Gastroesophageal sphincter (tissue), 4 donors: ENCODE data around the gene MYORG. TPM values are rescaled to one million over a fixed set of nuclear protein-coding genes. Genes with fewer than 3 reads are reported as not detected.
"Not testable (repeated sequence)": the region's sequence is repeated elsewhere in the genome, so short reads cannot be mapped to it uniquely, and the experiment has no call there.

Experiments
- ATAC-seq: fragments of 150-250 bp; one replicate; pipeline ENCODE4 v1.9.1; 2016; ENCODE audit warnings: mild to moderate bottlenecking, moderate library complexity
- H3K27ac ChIP-seq, 4 donors: fragments of 200-600 bp; sonication (generic) in 3 of 4; 1 replicate in 3 of 4; 2 replicates in 1 of 4; pipeline ENCODE4 v1.5.1; 2016 to 2019
- H3K27me3 ChIP-seq: fragments of 200-600 bp; sonication (generic); one replicate; pipeline ENCODE4 v1.5.1; 2019
- H3K36me3 ChIP-seq, 2 donors: fragments of 200-600 bp; sonication (generic); one replicate each; pipeline ENCODE4 v1.5.1; 2019; ENCODE audit warnings: control low read depth in 1 of 2
- H3K4me1 ChIP-seq, 3 donors: fragments of 200-600 bp; sonication (generic); 1 replicate in 2 of 3; 2 replicates in 1 of 3; pipeline ENCODE4 v1.5.1; 2016 to 2019; ENCODE audit warnings: control low read depth in 2 of 3
- H3K4me3 ChIP-seq, 2 donors: fragments of 200-600 bp; sonication (generic); one replicate each; pipeline ENCODE4 v1.5.1; 2019; ENCODE audit warnings: mild to moderate bottlenecking in 1 of 2, moderate library complexity in 1 of 2
- H3K9me3 ChIP-seq, 3 donors: fragments of 200-600 bp; sonication (generic); one replicate each; pipeline ENCODE4 v1.5.1; 2017 to 2019; ENCODE audit warnings: control low read depth in 2 of 3
- EP300 ChIP-seq: sonication (generic); formaldehyde crosslinking; IDR thresholded peaks from one replicate; pipeline ENCODE4 v1.6.1; 2017; ENCODE audit warnings: antibody characterized with exemption, mild to moderate bottlenecking
- POLR2A ChIP-seq, 2 donors: fragments of 450-650 bp; IDR thresholded peaks; one replicate each; pipeline ENCODE4 v1.6.1; 2017; ENCODE audit warnings: antibody characterized with exemption in 2 of 2, mild to moderate bottlenecking in 2 of 2, moderate library complexity in 1 of 2
- POLR2AphosphoS5 ChIP-seq: sonication (generic); formaldehyde crosslinking; IDR thresholded peaks from one replicate; pipeline ENCODE4 v1.6.1; 2017; ENCODE audit warnings: antibody characterized with exemption
- WGBS, 2 donors: methylation state at CpG; one replicate each; pipeline ENCODE4 v1.1.5; 2018; ENCODE audit warnings: low coverage in 1 of 2; 5-methylcytosine and 5-hydroxymethylcytosine counted together
- total RNA-seq, 4 donors: library from RNA; depleted of rRNA; stranded (reverse); fragments of >200 nt; gene quantifications; one replicate each; pipeline ENCODE4 v1.1.0, GENCODE V29; 2016
- TF ChIP-seq, protein P1 (sequence below), 4 experiments: fragments of 200-600 bp in 2 of 4; fragments of 450-650 bp in 2 of 4; sonication (generic) in 1 of 4; IDR thresholded peaks; one replicate each; pipeline ENCODE4 v1.5.1; 2017 to 2019; ENCODE audit warnings: antibody characterized with exemption in 4 of 4, mild to moderate bottlenecking in 2 of 4, moderate library complexity in 2 of 4

Gene MYORG
- total RNA-seq, 4 donors from 2014 or later, result 4.3 to 33.7 (median 26.8) TPM

DNA sequence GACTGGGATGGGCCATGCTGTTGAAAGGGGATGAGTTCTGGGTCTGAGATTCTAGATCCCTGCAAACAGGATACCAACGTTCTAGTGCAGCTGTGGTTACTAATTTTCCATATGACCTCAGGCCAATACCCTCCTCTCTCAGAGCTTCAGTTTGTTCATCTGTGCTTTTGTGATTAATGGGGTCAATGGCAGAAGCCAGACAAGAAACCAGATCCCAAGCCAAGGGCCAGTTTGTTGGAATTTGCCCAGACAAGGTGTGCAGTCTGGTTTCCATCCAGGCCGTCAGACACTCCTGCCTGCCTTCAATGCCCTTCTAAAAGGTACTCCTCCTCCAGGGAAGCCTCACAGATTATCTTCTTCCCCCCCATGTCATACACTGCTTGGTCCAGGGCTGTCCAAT lies 11.4 kb downstream of the MYORG start:
- H3K4me1 ChIP-seq, result peaks cover 0 to 7% (median 0%) of the 10 kb centered on the region in 3 donors
- TF ChIP-seq, protein P1, sequence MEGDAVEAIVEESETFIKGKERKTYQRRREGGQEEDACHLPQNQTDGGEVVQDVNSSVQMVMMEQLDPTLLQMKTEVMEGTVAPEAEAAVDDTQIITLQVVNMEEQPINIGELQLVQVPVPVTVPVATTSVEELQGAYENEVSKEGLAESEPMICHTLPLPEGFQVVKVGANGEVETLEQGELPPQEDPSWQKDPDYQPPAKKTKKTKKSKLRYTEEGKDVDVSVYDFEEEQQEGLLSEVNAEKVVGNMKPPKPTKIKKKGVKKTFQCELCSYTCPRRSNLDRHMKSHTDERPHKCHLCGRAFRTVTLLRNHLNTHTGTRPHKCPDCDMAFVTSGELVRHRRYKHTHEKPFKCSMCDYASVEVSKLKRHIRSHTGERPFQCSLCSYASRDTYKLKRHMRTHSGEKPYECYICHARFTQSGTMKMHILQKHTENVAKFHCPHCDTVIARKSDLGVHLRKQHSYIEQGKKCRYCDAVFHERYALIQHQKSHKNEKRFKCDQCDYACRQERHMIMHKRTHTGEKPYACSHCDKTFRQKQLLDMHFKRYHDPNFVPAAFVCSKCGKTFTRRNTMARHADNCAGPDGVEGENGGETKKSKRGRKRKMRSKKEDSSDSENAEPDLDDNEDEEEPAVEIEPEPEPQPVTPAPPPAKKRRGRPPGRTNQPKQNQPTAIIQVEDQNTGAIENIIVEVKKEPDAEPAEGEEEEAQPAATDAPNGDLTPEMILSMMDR (IDR thresholded peaks at IDR 0.05), result no peak
- TF ChIP-seq POLR2AphosphoS5 (no peak), EP300 (no peak), POLR2A (IDR thresholded peaks at IDR 0.05) (no peak)
- no peaks in the 10 kb centered on the region for H3K27me3 ChIP-seq
- peaks cover 0 to 28% of the 10 kb centered on the region in 2 donors for H3K36me3 ChIP-seq
- H3K27ac ChIP-seq, result no peak overlapping the region
- H3K9me3 ChIP-seq, result no peaks in the 10 kb centered on the region
- H3K4me3 ChIP-seq, result no peak overlapping the region
- no peak for ATAC-seq
- 20 to 73% methylated on average over 1 to 2 of the region's 2 CpGs for WGBS, 2 donors

DNA sequence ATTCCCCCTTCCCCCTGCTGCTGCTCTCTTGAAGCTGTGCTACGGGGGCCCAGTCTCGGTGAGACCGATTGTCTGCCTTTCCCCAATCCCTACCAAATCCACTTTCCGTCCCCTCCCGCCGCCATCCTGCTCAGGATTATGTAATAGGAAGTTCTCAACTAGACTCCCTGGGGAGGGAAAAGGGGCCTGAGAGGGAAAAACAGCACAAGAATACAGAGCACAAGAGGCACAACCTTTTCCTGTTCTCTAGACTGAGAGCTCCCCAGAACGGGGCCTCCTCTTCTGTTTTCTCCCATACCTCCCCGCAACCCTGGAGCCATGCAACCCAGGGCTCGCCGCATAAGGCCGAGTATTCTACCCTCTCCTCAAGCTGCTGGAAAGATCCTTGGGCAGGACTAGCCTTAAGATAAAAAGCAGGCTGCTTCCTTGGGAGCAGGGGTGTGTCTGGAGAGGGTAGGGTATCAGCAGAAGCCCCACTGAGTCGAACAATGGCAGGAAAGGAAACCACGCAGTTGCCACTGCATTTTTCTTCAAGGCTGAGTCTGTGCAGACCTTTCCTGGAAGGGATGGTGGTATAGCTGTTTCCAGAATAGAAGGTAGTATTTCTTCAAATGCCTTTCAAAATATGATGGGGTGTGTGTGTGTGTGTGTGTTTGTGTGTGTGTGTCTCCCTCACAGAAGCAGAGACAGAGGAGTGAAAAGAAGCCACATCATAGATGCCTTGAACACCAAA lies 12.9 kb downstream of the MYORG start:
- no peak overlapping the region for H3K4me3 ChIP-seq
- H3K27ac ChIP-seq, result peak overlapping the region in 3 of 4 donors; percentile 14 to 49 (median 31)
- H3K27me3 ChIP-seq, result no peaks in the 10 kb centered on the region
- H3K9me3 ChIP-seq, result no peaks in the 10 kb centered on the region
- no peaks in the 10 kb centered on the region for H3K4me1 ChIP-seq
- WGBS, 2 donors, result 50 to 53% methylated on average over 3 to 4 of the region's 13 CpGs
- TF ChIP-seq POLR2AphosphoS5 (no peak), POLR2A (IDR thresholded peaks at IDR 0.05) (no peak), EP300 (no peak)
- TF ChIP-seq, protein P1 (IDR thresholded peaks at IDR 0.05), result no peak
- no peak for ATAC-seq
- peaks cover 0 to 15% of the 10 kb centered on the region in 2 donors for H3K36me3 ChIP-seq

DNA sequence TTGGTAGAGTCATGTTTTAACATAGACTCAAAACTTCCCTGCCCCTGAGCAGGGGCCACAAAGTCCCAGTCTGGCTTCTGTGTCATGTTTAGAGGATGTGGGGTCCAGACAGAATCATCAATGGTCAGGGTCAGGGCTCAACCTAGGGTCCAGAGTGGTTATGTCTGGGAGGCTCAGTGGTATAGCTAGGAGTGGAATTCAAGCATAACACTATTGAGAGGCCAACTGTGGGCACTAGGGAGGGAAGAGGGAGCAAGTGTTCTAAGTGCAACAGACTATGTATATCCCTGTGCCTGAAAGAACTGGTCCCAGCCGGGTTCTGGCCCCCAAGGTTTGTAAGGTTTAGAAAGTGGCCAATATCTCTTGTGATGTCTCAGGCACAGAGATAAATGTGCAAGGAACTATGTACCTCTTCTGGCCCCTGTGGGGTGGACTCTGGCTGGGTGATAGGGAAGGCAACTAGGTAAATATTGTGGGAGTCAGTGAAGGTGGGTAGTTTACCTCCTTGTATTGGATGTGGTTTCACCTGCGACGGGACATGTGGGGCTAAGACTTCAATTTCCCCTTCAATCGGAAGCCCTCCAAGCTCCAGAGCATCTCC lies 14.0 kb downstream of the MYORG start:
- no peak overlapping the region for H3K4me3 ChIP-seq
- H3K27me3 ChIP-seq, result no peaks in the 10 kb centered on the region
- H3K27ac ChIP-seq, result no peak overlapping the region
- H3K4me1 ChIP-seq, result no peaks in the 10 kb centered on the region
- peaks cover 0 to 7% of the 10 kb centered on the region in 2 donors for H3K36me3 ChIP-seq
- WGBS, 2 donors, result 91 to 100% methylated on average over 1 to 4 of the region's 4 CpGs
- ATAC-seq, result no peak
- TF ChIP-seq, protein P1 (IDR thresholded peaks at IDR 0.05), result no peak
- TF ChIP-seq POLR2AphosphoS5 (no peak), EP300 (no peak), POLR2A (IDR thresholded peaks at IDR 0.05) (no peak)
- no peaks in the 10 kb centered on the region for H3K9me3 ChIP-seq

DNA sequence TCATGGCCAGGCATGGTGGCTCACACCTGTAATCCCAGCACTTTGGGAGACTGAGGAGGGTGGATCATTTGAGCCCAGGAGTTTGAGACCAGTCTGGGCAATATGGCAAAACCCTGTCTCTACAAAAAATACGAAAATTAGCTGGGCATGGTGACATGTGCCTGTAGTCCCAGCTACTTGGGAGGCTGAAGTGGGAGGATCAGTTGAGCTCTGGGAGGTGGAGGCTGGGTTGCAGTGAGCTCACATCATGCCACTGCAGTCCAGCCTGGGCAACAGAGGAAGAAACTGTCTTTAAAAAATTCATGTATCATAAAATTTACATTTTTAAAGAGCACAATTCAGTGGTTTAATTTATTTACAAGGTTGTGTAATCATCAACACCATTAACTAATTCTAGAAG lies 23.7 kb downstream of the MYORG start:
- H3K9me3 ChIP-seq, H3K4me3 ChIP-seq: not testable (repeated sequence)
- WGBS, 2 donors, result 67 to 71% methylated on average over 1 of the region's 1 CpG

DNA sequence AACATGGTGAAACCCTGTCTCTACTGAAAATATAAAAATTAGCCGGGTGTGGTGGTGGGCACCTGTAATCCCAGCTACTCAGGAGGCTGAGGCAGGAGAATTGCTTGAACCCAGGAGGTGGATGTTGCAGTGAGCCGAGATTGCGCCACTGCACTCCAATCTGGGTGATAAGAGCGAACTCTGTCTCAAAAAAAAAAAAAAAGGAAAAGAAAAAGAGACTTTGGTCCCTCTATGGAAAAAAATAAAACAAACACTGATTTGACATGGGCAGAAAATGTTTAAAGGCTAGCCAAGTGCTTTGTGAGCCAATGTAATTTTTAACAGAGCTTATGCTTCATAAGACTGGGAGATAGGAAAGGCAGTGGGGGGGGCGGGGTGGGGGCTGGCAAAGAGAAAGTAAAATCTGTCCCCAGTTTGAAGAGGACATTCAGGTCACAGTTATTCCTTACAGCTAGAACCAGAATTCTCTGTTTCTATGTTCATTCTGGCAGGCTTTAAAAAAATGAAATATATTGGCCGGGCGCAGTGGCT lies 24.5 kb downstream of the MYORG start:
- not testable (repeated sequence) for ATAC-seq, H3K4me1 ChIP-seq, H3K4me3 ChIP-seq, H3K27me3 ChIP-seq, H3K36me3 ChIP-seq, H3K27ac ChIP-seq, H3K9me3 ChIP-seq
- WGBS, 2 donors, result 80 to 92% methylated on average over 1 to 6 of the region's 7 CpGs

More for the DNA sequence above, 23.7 kb downstream of the MYORG start:
- H3K27ac ChIP-seq, H3K27me3 ChIP-seq, H3K4me1 ChIP-seq, H3K36me3 ChIP-seq, ATAC-seq: not testable (repeated sequence)

DNA sequence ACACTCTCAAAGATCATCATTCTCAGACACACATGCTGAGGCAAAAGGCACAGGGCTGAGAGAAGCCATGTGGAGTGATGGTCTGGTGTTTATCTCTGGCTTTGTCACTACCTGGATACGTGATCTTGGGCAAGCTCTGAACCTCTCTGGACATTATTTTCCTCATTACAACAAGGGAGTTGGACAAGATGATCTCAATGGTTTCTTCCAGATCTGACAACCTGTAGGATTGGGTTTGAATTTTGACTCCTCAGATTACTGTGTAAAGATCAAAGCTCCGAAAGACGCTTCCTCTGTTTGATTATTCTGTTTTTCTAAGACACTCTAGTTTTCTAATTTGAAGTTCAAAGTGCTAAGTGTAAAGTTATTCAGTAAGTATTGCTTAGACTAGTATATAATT lies 27.4 kb downstream of the MYORG start:
- WGBS, 2 donors, result 92 to 93% methylated on average over 2 to 3 of the region's 3 CpGs
- TF ChIP-seq EP300 (no peak), POLR2AphosphoS5 (no peak)
- TF ChIP-seq, protein P1 (IDR thresholded peaks at IDR 0.05), result no peak
- no peak for ATAC-seq

More for the DNA sequence above, 27.4 kb downstream of the MYORG start:
- H3K27me3 ChIP-seq, result no peaks in the 10 kb centered on the region
- H3K36me3 ChIP-seq, result peaks cover 0 to 6% of the 10 kb centered on the region in 2 donors
- H3K9me3 ChIP-seq, result no peaks in the 10 kb centered on the region
- H3K4me3 ChIP-seq, result no peak overlapping the region
- peaks cover 4 to 36% (median 7%) of the 10 kb centered on the region in 3 donors for H3K4me1 ChIP-seq
- no peak overlapping the region for H3K27ac ChIP-seq
